Activated CD4-positive, CD25-positive, alpha-beta regulatory T cell treated with anti-CD3 and anti-CD28 coated beads, Interleukin-2, amount 50 U/mL, for 72 hours (primary cell): ENCODE results near the gene TOR1AIP2.
"Not testable (repeated sequence)": the region's sequence is repeated elsewhere in the genome, so short reads cannot be mapped to it uniquely, and the experiment has no call there.

Source experiments
- DNase-seq: peaks from one replicate; pipeline ENCODE4 v3.0.0; 2021

TOR1AIP2 gene

GRCh38 chr1:179805291-179806195 is 72.1 kb downstream of the TOR1AIP2 start:
- no peak for DNase-seq

- not testable (repeated sequence) for DNase-seq
Observed at GRCh38 chr1:179804417-179804816, 73.2 kb downstream of the TOR1AIP2 start.

GRCh38 chr1:179803918-179804317 is 73.7 kb downstream of the TOR1AIP2 start:
- no peak for DNase-seq

- no peak for DNase-seq
Observed at GRCh38 chr1:179803104-179803503, 74.5 kb downstream of the TOR1AIP2 start.

- DNase-seq: no peak
Observed at GRCh38 chr1:179800481-179800880, 77.1 kb downstream of the TOR1AIP2 start.

GRCh38 chr1:179798864-179799516 is 78.6 kb downstream of the TOR1AIP2 start:
- no peak for DNase-seq

- DNase-seq: no peak
Observed at GRCh38 chr1:179798213-179798863, 79.3 kb downstream of the TOR1AIP2 start.

- no peak for DNase-seq
Observed at GRCh38 chr1:179794669-179795068, 82.9 kb downstream of the TOR1AIP2 start.

GRCh38 chr1:179794146-179794545 is 83.5 kb downstream of the TOR1AIP2 start:
- no peak for DNase-seq

GRCh38 chr1:179793281-179793680 is 84.3 kb downstream of the TOR1AIP2 start:
- DNase-seq: no peak
